Gastroesophageal sphincter (tissue), 3 donors: ENCODE measurements around the gene CD300LG.

ENCODE experiments used
- POLR2A ChIP-seq, 2 donors: fragments of 450-650 bp; IDR thresholded peaks; one replicate each; pipeline ENCODE4 v1.6.1; 2017; ENCODE audit warnings: antibody characterized with exemption in 2 of 2, mild to moderate bottlenecking in 2 of 2, moderate library complexity in 1 of 2
- TF ChIP-seq, protein P1 (sequence below), 4 experiments: fragments of 200-600 bp in 2 of 4; fragments of 450-650 bp in 2 of 4; sonication (generic) in 1 of 4; IDR thresholded peaks; one replicate each; pipeline ENCODE4 v1.5.1; 2017 to 2019; ENCODE audit warnings: antibody characterized with exemption in 4 of 4, mild to moderate bottlenecking in 2 of 4, moderate library complexity in 2 of 4

DNA sequence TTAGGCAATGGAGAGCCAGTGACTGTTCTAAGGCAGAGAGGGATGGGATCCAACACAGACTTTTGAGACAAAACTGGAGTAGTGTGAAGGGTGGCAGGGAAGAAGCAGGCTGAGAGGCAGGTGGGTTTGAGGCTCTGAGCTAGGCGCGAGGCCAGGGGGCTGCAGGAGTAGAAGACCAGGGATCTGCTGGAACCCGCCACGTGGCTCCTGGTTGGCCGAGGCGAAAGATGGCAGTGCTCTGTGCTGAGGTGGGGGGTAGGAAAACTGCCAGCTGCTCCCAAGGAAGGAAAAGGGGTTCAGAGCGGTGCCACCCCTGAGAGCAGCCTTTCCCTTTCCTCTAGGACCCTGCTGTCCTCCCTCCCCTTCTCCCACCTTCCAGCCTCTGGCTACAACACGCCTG lies 5.6 kb downstream of the CD300LG start:
- TF ChIP-seq POLR2A (IDR thresholded peaks at IDR 0.05) = no peak
- TF ChIP-seq, protein P1, sequence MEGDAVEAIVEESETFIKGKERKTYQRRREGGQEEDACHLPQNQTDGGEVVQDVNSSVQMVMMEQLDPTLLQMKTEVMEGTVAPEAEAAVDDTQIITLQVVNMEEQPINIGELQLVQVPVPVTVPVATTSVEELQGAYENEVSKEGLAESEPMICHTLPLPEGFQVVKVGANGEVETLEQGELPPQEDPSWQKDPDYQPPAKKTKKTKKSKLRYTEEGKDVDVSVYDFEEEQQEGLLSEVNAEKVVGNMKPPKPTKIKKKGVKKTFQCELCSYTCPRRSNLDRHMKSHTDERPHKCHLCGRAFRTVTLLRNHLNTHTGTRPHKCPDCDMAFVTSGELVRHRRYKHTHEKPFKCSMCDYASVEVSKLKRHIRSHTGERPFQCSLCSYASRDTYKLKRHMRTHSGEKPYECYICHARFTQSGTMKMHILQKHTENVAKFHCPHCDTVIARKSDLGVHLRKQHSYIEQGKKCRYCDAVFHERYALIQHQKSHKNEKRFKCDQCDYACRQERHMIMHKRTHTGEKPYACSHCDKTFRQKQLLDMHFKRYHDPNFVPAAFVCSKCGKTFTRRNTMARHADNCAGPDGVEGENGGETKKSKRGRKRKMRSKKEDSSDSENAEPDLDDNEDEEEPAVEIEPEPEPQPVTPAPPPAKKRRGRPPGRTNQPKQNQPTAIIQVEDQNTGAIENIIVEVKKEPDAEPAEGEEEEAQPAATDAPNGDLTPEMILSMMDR (IDR thresholded peaks at IDR 0.05) = no peak
